Loucy (cell line): ENCODE measurements around the gene ABCF3.

Experiments used
- H2AFZ ChIP-seq: fragments of 200-600 bp; sonication (generic); 2 replicates; pipeline ENCODE4 v1.6.0; 2016; ENCODE audit warnings: antibody characterized with exemption, mild to moderate bottlenecking, low read length, moderate library complexity
- H3F3A ChIP-seq: fragments of 200-600 bp; 2 replicates; pipeline ENCODE4 v1.6.0; 2016; ENCODE audit warnings: antibody characterized with exemption, low read depth, mild to moderate bottlenecking
- H3K27me3 ChIP-seq: fragments of 200-600 bp; sonication (generic); 2 replicates; pipeline ENCODE4 v1.6.1; 2014; ENCODE audit warnings: low read length, mild to moderate bottlenecking; ENCODE audit not compliant: insufficient read depth, poor library complexity, severe bottlenecking
- H3K36me3 ChIP-seq: fragments of 200-600 bp; sonication (generic); 2 replicates; pipeline ENCODE4 v1.6.1; 2016; ENCODE audit warnings: low read length; ENCODE audit not compliant: insufficient read depth
- H3K4me1 ChIP-seq: fragments of 200-600 bp; sonication (generic); 2 replicates; pipeline ENCODE4 v1.5.1; 2014; ENCODE audit warnings: low read length, mild to moderate bottlenecking; ENCODE audit not compliant: insufficient read depth, poor library complexity, severe bottlenecking
- H3K4me2 ChIP-seq: fragments of 200-600 bp; sonication (generic); 2 replicates; pipeline ENCODE4 v1.6.0; 2014; ENCODE audit warnings: antibody characterized with exemption, low read length, low read depth, mild to moderate bottlenecking; ENCODE audit not compliant: poor library complexity, severe bottlenecking
- H3K4me3 ChIP-seq: fragments of 200-600 bp; sonication (generic); 2 replicates; pipeline ENCODE4 v1.5.1; 2014; ENCODE audit warnings: low read length, mild to moderate bottlenecking, mixed read lengths; ENCODE audit not compliant: poor library complexity, severe bottlenecking
- H3K79me2 ChIP-seq: fragments of 200-600 bp; sonication (generic); 2 replicates; pipeline ENCODE4 v1.6.1; 2014; ENCODE audit warnings: low read length; ENCODE audit not compliant: insufficient read depth
- H3K9ac ChIP-seq: fragments of 200-600 bp; sonication (generic); 2 replicates; pipeline ENCODE4 v1.6.0; 2014; ENCODE audit warnings: mild to moderate bottlenecking, low read depth, low read length, moderate library complexity; ENCODE audit not compliant: poor library complexity, severe bottlenecking
- H3K9me2 ChIP-seq: fragments of 200-600 bp; sonication (generic); replicated peaks from 2 replicates; pipeline ENCODE4 v1.6.1; 2016; ENCODE audit warnings: low read depth, low read length, mixed read lengths
- H3K9me3 ChIP-seq: fragments of 200-600 bp; sonication (generic); 2 replicates; pipeline ENCODE4 v1.6.1; 2014; ENCODE audit warnings: mild to moderate bottlenecking, antibody characterized with exemption, low read length, low read depth; ENCODE audit not compliant: insufficient read depth
- H4K20me1 ChIP-seq: fragments of 200-600 bp; sonication (generic); 2 replicates; pipeline ENCODE4 v1.6.0; 2014; ENCODE audit warnings: antibody characterized with exemption, low read length, mild to moderate bottlenecking; ENCODE audit not compliant: insufficient read depth, poor library complexity, severe bottlenecking
- EZH2phosphoT487 ChIP-seq: fragments of 200-600 bp; IDR thresholded peaks from 2 replicates; pipeline ENCODE4 v1.6.1; 2018; ENCODE audit warnings: antibody characterized with exemption, mild to moderate bottlenecking, moderate library complexity, borderline replicate concordance
- TF ChIP-seq, protein P1 (sequence below): fragments of 200-600 bp; sonication (generic); conservative IDR thresholded peaks from 2 replicates; pipeline ENCODE4 v1.5.1; 2014; ENCODE audit warnings: mild to moderate bottlenecking, antibody characterized with exemption, low read length

Gene ABCF3

DNA sequence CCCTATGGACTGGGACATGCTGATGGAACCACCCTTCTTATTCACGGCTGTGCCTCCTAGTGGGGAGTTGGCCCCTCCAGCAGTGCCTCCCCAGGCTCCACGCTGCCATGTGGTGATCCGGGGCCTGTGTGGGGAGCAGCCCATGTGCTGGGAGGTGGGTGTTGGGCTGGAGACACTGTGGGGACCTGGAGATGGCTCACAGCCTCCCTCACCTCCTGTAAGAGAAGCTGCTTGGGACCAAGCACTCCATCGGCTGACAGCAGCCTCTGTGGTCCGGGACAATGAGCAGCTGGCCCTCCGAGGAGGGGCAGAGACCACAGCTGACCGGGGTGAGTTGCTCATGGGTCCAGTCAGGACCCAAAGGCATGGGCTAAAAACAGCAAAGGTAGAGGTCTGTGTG lies 53.7 kb downstream of the ABCF3 start:
- no peaks in the 10 kb centered on the region for H3F3A ChIP-seq
- no peaks in the 10 kb centered on the region for H3K79me2 ChIP-seq
- no peak overlapping the region for H3K9ac ChIP-seq
- H3K4me1 ChIP-seq, result no peaks in the 10 kb centered on the region
- no peaks in the 10 kb centered on the region for H3K27me3 ChIP-seq
- no peaks in the 10 kb centered on the region for H4K20me1 ChIP-seq
- H3K9me3 ChIP-seq, result no peaks in the 10 kb centered on the region
- no peak overlapping the region for H2AFZ ChIP-seq
- no peak for TF ChIP-seq EZH2phosphoT487
- TF ChIP-seq, protein P1, sequence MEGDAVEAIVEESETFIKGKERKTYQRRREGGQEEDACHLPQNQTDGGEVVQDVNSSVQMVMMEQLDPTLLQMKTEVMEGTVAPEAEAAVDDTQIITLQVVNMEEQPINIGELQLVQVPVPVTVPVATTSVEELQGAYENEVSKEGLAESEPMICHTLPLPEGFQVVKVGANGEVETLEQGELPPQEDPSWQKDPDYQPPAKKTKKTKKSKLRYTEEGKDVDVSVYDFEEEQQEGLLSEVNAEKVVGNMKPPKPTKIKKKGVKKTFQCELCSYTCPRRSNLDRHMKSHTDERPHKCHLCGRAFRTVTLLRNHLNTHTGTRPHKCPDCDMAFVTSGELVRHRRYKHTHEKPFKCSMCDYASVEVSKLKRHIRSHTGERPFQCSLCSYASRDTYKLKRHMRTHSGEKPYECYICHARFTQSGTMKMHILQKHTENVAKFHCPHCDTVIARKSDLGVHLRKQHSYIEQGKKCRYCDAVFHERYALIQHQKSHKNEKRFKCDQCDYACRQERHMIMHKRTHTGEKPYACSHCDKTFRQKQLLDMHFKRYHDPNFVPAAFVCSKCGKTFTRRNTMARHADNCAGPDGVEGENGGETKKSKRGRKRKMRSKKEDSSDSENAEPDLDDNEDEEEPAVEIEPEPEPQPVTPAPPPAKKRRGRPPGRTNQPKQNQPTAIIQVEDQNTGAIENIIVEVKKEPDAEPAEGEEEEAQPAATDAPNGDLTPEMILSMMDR, result no peak
- peaks cover 26% of the 10 kb centered on the region; the same call in 1 of the 2 replicates for H3K36me3 ChIP-seq
- H3K9me2 ChIP-seq, result no peaks in the 10 kb centered on the region
- no peak overlapping the region for H3K4me2 ChIP-seq
- H3K4me3 ChIP-seq, result no peak overlapping the region

DNA sequence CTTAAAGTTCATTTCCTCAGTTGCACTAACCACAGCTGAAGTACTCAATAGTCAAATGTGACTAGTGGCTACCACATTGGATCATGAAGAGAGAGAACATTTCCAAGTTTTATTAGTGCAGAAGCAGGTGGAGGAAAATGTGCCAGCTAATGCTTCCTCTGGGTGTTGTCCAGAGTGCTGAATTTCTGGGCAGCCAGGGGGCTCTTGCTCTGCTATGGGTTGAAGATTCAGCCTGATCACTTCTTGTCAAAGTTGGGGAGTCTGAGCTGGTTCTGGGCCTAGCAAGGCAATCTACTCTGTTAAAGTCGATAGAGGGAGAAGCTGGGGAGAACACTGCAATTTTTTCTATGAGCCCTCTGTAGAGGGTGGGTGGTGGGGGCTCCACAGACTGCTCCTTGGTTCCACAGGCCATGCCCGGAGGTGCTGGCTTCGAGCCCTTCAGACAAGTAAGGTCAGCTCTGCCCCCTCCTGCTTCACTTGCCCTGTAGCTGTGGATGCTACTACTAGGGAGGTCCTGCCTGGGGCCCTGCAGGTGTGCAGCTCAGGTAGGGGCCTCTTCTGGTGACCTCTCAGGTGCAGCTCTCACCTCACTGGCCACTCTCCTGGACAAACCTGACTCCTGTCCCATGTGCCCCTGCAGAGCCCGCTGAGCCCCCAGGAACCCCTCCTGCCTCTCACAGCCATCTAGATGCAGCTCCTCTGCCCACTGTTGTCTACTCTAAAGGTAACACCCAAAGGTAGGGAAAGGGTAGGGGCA lies 54.6 kb downstream of the ABCF3 start:
- no peak overlapping the region for H3K9ac ChIP-seq
- no peak for TF ChIP-seq EZH2phosphoT487
- TF ChIP-seq, protein P1, result no peak
- no peaks in the 10 kb centered on the region for H3K4me1 ChIP-seq
- H3K9me2 ChIP-seq, result no peaks in the 10 kb centered on the region
- H3K4me3 ChIP-seq, result no peak overlapping the region
- H3K4me2 ChIP-seq, result no peak overlapping the region
- H3K79me2 ChIP-seq, result no peaks in the 10 kb centered on the region
- no peaks in the 10 kb centered on the region for H4K20me1 ChIP-seq
- no peaks in the 10 kb centered on the region for H3F3A ChIP-seq
- H2AFZ ChIP-seq, result no peak overlapping the region
- H3K27me3 ChIP-seq, result no peaks in the 10 kb centered on the region
- H3K36me3 ChIP-seq, result peaks cover 33% of the 10 kb centered on the region; the same call in 1 of the 2 replicates
- H3K9me3 ChIP-seq, result no peaks in the 10 kb centered on the region

DNA sequence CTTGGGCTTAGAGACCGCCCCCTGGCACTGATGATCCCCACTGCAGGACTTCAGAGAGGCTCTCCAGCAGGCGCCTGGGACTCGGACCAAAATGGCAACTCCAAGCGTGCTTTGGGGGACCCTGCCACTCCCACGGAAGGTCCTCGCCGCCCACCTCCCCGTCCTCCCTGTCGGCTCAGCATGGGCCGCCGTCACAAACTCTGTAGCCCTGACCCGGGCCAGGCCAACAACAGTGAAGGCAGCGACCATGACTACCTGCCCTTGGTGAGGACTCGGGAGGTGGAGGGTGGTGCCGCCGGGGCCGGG lies 55.1 kb downstream of the ABCF3 start:
- no peaks in the 10 kb centered on the region for H3F3A ChIP-seq
- H3K9ac ChIP-seq, result no peak overlapping the region
- H3K4me2 ChIP-seq, result no peak overlapping the region
- no peak for TF ChIP-seq EZH2phosphoT487
- TF ChIP-seq, protein P1, result no peak
- peaks cover 3% of the 10 kb centered on the region for H4K20me1 ChIP-seq
- H2AFZ ChIP-seq, result no peak overlapping the region
- H3K36me3 ChIP-seq, result peaks cover 33% of the 10 kb centered on the region; the same call in 1 of the 2 replicates
- H3K4me3 ChIP-seq, result no peak overlapping the region
- H3K79me2 ChIP-seq, result no peaks in the 10 kb centered on the region
- no peaks in the 10 kb centered on the region for H3K27me3 ChIP-seq
- no peaks in the 10 kb centered on the region for H3K9me3 ChIP-seq
- no peaks in the 10 kb centered on the region for H3K9me2 ChIP-seq
- no peaks in the 10 kb centered on the region for H3K4me1 ChIP-seq
